Smooth muscle cell (in vitro differentiated cells): ENCODE measurements around the gene TRIP6. TPM values are rescaled to one million over a fixed set of nuclear protein-coding genes. Genes with fewer than 3 reads are reported as not detected.

Experiments
- DNase-seq: peaks from one replicate; lab custom pipeline; 2025; ENCODE audit not compliant: unreplicated experiment; lab: John Stamatoyannopoulos, UW
- H2AFZ ChIP-seq: fragments of 200-600 bp; sonication (generic); 2 replicates; pipeline ENCODE4 v1.6.0; 2016; ENCODE audit warnings: antibody characterized with exemption, low read depth, mild to moderate bottlenecking
- H3F3A ChIP-seq: fragments of 200-600 bp; sonication (generic); 2 replicates; pipeline ENCODE4 v1.6.0; 2017; ENCODE audit warnings: antibody characterized with exemption, low read depth
- H3K27ac ChIP-seq: fragments of 200-600 bp; sonication (generic); 2 replicates; pipeline ENCODE4 v1.5.1; 2016; ENCODE audit warnings: low read depth, mild to moderate bottlenecking
- H3K27me3 ChIP-seq: fragments of 200-600 bp; sonication (generic); 2 replicates; pipeline ENCODE4 v1.6.1; 2016; ENCODE audit warnings: low read depth, mild to moderate bottlenecking
- H3K36me3 ChIP-seq: fragments of 200-600 bp; sonication (generic); 2 replicates; pipeline ENCODE4 v1.5.1; 2016; ENCODE audit warnings: low read depth
- H3K4me1 ChIP-seq: fragments of 200-600 bp; sonication (generic); 2 replicates; pipeline ENCODE4 v1.5.1; 2016; ENCODE audit warnings: low read depth
- H3K4me2 ChIP-seq: fragments of 200-600 bp; sonication (generic); 2 replicates; pipeline ENCODE4 v1.6.0; 2016; ENCODE audit warnings: mild to moderate bottlenecking
- H3K4me3 ChIP-seq: fragments of 200-600 bp; sonication (generic); 2 replicates; pipeline ENCODE4 v1.5.1; 2016; ENCODE audit warnings: mild to moderate bottlenecking
- H3K79me2 ChIP-seq: fragments of 200-600 bp; sonication (generic); 2 replicates; pipeline ENCODE4 v1.6.0; 2016; ENCODE audit warnings: low read depth, mild to moderate bottlenecking
- H3K9ac ChIP-seq: fragments of 200-600 bp; sonication (generic); 2 replicates; pipeline ENCODE4 v1.6.0; 2016; ENCODE audit warnings: low read depth
- H3K9me3 ChIP-seq: fragments of 200-600 bp; sonication (generic); replicated peaks from 2 replicates; pipeline ENCODE4 v1.5.1; 2016; ENCODE audit warnings: low read depth
- H4K20me1 ChIP-seq: fragments of 200-600 bp; sonication (generic); 2 replicates; pipeline ENCODE4 v1.6.0; 2016; ENCODE audit warnings: low read depth
- CTCF ChIP-seq: fragments of 200-600 bp; sonication (generic); IDR thresholded peaks from 2 replicates; pipeline ENCODE4 v1.5.1; 2017; ENCODE audit warnings: borderline replicate concordance, mild to moderate bottlenecking, antibody characterized with exemption; ENCODE audit not compliant: insufficient read depth, poor library complexity, severe bottlenecking
- WGBS: methylation state at CpG from one replicate; pipeline ENCODE4 v1.1.7; 2016; ENCODE audit warnings: low lambda C conversion rate; 5-methylcytosine and 5-hydroxymethylcytosine counted together
- polyA plus RNA-seq: library from polyadenylated mRNA; unstranded; fragments of >200 nt; fragmentation: Nextera tagmentation; extraction: Ambion mirVana; gene quantifications from 2 replicates; pipeline ENCODE4 v1.2.1, GENCODE V29; 2016
- total RNA-seq: library from RNA; depleted of rRNA; stranded (reverse); fragments of >200 nt; gene quantifications from 2 replicates; pipeline ENCODE4 v1.2.3, GENCODE V29; 2014

Gene TRIP6, protein sequence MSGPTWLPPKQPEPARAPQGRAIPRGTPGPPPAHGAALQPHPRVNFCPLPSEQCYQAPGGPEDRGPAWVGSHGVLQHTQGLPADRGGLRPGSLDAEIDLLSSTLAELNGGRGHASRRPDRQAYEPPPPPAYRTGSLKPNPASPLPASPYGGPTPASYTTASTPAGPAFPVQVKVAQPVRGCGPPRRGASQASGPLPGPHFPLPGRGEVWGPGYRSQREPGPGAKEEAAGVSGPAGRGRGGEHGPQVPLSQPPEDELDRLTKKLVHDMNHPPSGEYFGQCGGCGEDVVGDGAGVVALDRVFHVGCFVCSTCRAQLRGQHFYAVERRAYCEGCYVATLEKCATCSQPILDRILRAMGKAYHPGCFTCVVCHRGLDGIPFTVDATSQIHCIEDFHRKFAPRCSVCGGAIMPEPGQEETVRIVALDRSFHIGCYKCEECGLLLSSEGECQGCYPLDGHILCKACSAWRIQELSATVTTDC
- 41.9 and 46.8 TPM in 2 replicates for total RNA-seq
- 65.6 and 87.0 TPM in 2 replicates for polyA plus RNA-seq

DNA sequence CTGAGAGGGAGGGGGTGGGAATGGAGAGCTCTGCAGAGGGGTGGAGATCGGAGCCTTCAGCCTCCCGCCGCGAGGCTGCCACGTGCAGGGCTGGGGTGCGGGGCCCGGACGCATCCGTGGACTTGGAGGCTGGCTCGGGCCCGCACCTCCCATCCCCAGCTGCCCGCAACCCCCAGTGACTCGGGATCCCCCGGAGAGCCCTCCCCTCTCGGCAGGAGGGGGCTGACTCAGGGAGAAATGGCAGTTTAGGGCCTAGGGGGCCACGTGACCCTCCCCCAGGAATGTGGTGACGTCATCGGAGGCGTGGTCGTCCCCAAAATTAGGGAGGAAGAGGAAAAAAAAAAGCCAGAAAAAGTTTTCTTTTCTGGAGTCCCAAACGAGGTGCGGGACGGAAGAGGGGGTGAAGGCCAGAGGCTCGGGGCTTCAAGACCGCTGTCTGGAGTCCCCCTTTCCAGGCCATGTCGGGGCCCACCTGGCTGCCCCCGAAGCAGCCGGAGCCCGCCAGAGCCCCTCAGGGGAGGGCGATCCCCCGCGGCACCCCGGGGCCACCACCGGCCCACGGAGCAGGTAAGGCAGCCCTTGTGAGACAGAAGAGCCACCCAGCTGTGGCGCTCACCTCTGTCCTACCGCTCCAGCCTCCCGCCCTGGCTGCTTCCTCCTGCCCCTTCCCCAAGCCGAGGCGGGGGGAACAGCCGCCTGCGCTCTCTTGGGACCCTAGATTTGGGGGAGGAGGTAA lies at the start of gene TRIP6:
Gene TRIP6, plus strand, starts transcription at position 348 of the 736 bp plus-strand sequence. Its CDS starts 111 bp downstream, at position 459.
- Histone ChIP-seq H2AFZ (peak within 1 kb of the TSS; percentile 34), H3K36me3 (no peaks in the 10 kb centered on the region), H3K79me2 (peaks cover 27% of the 10 kb centered on the region), H3K27ac (peak within 1 kb of the TSS; percentile 89), H3K27me3 (no peaks in the 10 kb centered on the region), H4K20me1 (no peaks in the 10 kb centered on the region), H3K4me2 (peak within 1 kb of the TSS; percentile 94), H3K9ac (peak within 1 kb of the TSS; percentile 99), H3K4me3 (peak within 1 kb of the TSS; percentile 94), H3F3A (peaks cover 6% of the 10 kb centered on the region), H3K9me3 (no peaks in the 10 kb centered on the region), H3K4me1 (peaks cover 9% of the 10 kb centered on the region)
- peak; percentile 76 for DNase-seq
- TF ChIP-seq CTCF: no peak
- under 1% methylated on average over 36 of the region's 42 CpGs for WGBS

DNA sequence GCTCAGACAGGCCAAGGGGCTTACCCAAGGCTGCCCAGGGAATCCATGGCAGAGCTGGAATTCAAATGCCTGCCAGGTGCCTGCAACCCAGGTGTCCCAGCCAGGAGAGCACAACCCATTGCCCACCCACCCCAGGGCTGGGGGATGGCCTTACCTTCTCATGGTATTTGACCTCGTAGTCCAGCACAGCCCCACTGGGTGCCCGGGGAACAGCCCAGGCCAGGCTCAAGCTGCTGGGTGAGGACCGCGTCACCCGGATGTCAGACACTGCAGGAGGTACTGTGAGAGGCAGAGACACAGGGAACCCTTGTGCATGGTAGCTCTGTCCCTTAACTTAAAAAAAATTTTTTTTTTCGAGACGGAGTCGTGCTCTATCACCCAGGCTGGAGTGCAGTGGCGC lies 48.8 kb upstream of the TRIP6 start:
- no peak overlapping the region for H3K4me2 ChIP-seq

GRCh38 chr7:100818825-100819224 lies 48.4 kb upstream of the TRIP6 start:
- no peak for DNase-seq
- TF ChIP-seq CTCF: no peak
- Histone ChIP-seq H4K20me1 (peaks cover 25% of the 10 kb centered on the region), H3F3A (no peaks in the 10 kb centered on the region), H3K27me3 (no peaks in the 10 kb centered on the region), H2AFZ (no peak overlapping the region), H3K4me3 (no peak overlapping the region), H3K9me3 (no peaks in the 10 kb centered on the region), H3K4me2 (no peak overlapping the region), H3K36me3 (peaks cover 11% of the 10 kb centered on the region), H3K27ac (no peak overlapping the region), H3K9ac (no peak overlapping the region), H3K4me1 (no peaks in the 10 kb centered on the region), H3K79me2 (peaks cover 3% of the 10 kb centered on the region)
- WGBS: 92% methylated on average over 6 of the region's 6 CpGs

More for the DNA sequence above, 48.8 kb upstream of the TRIP6 start:
- no peak for DNase-seq
- Histone ChIP-seq H3K36me3 (peaks cover 11% of the 10 kb centered on the region), H3K4me1 (no peaks in the 10 kb centered on the region), H3F3A (no peaks in the 10 kb centered on the region), H3K9me3 (no peaks in the 10 kb centered on the region), H3K27me3 (no peaks in the 10 kb centered on the region), H3K79me2 (no peaks in the 10 kb centered on the region), H3K9ac (no peak overlapping the region), H2AFZ (no peak overlapping the region), H3K27ac (no peak overlapping the region), H4K20me1 (peaks cover 20% of the 10 kb centered on the region), H3K4me3 (no peak overlapping the region)
- WGBS: 91% methylated on average over 9 of the region's 9 CpGs
- no peak for TF ChIP-seq CTCF
